GM19455 (cell line): ENCODE results near the gene NUP188.

ENCODE experiments used
- ATAC-seq: cut with Tn5 transposase; IDR thresholded peaks from one replicate; pipeline ENCODE4 v1.9.1; 2021; ENCODE audit not compliant: unreplicated experiment

Gene NUP188

DNA sequence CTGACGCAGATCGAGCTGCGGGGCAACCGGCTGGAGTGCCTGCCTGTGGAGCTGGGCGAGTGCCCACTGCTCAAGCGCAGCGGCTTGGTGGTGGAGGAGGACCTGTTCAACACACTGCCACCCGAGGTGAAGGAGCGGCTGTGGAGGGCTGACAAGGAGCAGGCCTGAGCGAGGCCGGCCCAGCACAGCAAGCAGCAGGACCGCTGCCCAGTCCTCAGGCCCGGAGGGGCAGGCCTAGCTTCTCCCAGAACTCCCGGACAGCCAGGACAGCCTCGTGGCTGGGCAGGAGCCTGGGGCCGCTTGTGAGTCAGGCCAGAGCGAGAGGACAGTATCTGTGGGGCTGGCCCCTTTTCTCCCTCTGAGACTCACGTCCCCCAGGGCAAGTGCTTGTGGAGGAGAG is 31.3 kb upstream of the NUP188 start:
- ATAC-seq, result no peak

- ATAC-seq, result no peak
These were observed 30.8 kb upstream of the NUP188 start for GRCh38 chr9:128916745-128917144.

GRCh38 chr9:128917151-128917849 is 30.2 kb upstream of the NUP188 start:
- no peak for ATAC-seq

- no peak for ATAC-seq
These were observed 28.6 kb upstream of the NUP188 start for GRCh38 chr9:128918921-128919320.

DNA sequence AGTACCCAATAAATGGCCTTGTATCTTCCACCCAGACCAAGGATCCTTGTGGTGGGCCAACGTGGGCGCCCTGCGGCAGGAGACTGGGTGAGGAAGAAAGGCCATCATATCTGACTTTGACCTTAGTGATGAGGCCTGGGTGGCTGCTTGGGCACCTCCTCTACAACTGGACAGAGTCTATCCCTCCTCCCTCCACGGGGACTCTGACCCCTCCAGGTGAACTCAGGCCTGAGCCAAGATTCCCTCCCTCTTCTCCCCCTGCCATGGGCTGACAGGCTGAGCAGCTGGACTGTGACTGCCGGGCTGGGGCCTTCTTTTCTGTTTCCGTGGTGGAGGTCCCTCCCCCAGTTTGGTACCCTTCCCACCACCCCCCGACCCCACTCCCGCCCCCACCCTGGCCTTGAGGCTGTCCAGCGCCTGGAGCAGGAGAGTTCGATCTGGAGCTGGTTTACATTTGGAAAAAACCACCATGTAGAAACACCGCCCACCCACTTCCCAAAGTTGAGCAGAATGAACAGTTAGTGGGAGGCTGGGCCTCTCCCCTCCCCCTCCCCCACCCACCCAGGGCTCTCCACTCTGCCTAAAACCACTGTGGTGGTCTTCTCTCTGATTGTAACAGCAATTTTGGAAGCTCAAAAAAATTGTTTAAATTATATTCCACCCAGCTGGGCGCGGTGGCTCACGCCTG is 28.0 kb upstream of the NUP188 start:
- no peak for ATAC-seq

DNA sequence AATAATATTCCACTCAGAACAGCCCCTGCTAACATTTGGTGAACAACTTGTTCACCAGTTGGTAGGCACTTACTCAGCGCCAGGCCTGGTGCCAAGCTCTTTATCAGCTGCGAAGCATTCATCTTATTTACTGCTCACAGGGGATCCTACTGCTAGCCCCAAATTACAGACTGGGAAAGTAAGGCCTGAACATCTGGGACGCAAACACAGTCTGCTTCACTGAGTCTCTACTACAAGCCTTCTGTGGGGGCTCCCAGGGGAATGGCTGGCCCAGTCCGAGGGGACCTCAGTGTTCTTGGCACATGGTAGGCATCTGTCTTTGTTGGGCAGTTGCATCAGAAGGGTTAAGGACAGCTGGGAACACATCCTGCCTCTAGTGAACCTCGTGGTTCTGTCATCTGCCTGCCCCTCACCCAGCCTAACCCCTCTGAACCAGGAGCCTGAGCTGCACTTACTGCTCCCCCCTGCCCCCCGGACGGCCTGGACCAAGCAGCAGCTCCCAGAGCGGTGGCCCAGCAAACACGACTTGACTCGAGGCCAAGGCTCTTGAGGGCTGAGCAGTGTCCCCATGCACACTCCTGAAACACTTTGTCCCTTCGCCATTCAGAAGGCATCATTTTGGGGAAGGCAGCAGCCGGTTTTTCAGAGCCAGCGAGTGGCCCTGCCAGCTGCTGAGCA is 27.0 kb upstream of the NUP188 start, which contains the start of gene PHYHD1:
TSS of gene PHYHD1 (plus strand) at position 602 of the 678 bp plus-strand sequence. CDS start 1,342 bp downstream, outside the sequence.
- ATAC-seq, result no peak

- no peak for ATAC-seq
These were observed 25.4 kb upstream of the NUP188 start for GRCh38 chr9:128921881-128922763.

DNA sequence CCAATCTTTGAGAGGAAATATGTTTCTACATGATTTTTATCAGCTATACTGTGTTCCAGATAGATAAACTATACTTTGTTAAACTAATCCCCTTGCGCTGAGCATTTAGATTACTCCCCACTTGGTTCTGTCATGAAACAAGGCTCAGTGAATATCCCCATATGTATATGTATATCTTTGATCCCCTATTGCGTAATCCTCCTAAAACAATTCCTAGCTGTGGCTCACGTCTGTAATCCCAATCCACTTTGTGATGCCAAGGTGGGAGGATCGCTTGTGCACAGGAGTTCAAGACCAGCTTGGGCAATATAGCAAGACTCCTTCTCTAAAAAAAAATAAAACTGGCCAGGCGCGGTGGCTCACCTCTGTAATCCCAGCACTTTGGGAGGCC is 24.0 kb upstream of the NUP188 start:
- ATAC-seq, result no peak

GRCh38 chr9:128927731-128928411 is 19.6 kb upstream of the NUP188 start:
- no peak for ATAC-seq

DNA sequence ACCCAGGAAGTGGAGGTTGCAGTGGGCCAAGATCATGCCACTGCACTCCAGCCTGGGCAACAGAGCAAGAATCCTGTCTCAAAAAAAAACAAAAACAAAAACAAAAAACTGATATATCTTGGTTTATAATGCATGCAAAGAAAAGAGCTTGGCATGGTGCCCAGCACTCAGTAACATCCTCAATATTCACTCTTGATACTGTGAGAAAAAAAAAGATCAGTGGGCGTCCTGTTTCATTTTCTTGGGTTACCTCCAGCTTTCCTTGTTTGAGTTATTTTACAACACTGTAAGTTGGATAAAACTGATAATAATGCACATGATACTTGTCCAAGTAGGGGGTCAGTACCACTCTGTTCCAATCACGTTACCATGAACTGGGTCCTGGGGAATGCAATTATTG is 18.9 kb upstream of the NUP188 start:
- ATAC-seq, result no peak

GRCh38 chr9:128929560-128929959 is 17.9 kb upstream of the NUP188 start:
- ATAC-seq, result no peak

- no peak for ATAC-seq
These were observed 13.8 kb upstream of the NUP188 start for GRCh38 chr9:128933731-128934130.

GRCh38 chr9:128936171-128936865 is 11.2 kb upstream of the NUP188 start:
- ATAC-seq, result no peak

DNA sequence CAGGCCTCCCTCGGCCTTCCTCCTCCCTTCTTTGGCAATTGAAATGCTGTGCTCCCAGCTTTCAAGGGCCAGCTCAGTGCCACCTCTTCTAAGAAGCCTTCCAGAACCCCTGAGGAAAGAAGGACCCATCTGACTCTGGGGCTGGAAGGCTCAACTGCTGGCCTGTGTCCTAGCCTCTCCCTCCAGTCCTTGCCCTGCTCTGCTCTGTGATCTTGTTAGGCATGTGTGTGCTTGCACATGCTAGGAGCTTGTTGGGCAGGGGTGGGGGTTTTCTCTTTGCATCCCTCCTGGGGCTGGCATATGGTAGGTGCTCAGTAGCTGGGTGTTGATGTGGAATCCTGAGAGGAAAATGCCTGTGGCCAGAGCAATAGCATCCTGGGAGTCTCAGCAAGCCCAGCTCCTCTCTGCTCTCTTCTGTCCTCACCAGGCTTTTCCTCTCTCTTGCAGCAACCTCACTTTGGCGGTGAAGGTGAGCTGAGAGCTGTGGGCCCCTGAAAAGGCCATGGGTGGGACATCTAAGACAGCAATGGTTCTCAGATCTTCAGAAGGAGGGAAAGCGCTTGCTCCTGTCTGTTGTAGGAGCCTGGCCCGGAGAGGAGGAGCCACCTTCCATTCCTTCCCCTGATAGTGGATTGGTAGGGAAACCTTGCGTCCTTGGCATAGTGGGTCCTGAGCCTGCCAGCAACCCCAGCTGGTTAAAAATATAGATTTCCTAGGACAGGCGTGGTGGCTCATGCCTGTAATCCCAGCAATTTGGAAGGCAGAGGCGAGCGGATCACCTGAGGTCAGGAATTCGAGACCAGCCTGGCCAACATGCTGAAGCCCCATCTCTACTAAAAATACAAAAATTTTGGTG is 10.0 kb upstream of the NUP188 start:
- ATAC-seq, result no peak

DNA sequence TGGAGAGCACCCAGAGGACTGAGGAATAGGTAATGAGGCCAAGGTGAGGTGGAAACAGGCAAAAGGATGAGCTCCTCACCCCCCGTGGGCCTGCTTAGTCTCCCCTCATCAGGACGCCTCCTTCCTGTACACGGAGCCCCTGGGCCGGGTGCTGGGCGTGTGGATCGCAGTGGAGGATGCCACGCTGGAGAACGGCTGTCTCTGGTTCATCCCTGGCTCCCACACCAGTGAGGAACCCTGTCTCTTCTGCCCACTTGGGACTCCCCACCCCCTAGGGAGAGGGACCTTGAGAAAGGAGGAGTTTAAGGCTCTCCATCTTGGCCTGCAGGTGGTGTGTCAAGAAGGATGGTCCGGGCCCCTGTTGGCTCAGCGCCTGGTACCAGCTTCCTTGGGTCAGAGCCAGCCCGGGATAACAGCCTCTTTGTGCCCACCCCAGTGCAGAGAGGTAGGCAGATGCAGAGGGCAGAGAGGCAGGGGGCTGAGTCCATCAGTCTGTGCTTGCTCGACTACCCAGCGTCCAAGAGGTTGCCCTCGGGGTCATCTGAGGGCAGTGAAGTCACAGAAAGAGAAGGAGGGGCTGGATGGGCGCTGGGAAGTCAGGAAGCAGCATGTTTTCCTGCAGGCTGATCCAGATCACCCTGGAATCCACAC is 7.1 kb upstream of the NUP188 start:
- ATAC-seq, result no peak

DNA sequence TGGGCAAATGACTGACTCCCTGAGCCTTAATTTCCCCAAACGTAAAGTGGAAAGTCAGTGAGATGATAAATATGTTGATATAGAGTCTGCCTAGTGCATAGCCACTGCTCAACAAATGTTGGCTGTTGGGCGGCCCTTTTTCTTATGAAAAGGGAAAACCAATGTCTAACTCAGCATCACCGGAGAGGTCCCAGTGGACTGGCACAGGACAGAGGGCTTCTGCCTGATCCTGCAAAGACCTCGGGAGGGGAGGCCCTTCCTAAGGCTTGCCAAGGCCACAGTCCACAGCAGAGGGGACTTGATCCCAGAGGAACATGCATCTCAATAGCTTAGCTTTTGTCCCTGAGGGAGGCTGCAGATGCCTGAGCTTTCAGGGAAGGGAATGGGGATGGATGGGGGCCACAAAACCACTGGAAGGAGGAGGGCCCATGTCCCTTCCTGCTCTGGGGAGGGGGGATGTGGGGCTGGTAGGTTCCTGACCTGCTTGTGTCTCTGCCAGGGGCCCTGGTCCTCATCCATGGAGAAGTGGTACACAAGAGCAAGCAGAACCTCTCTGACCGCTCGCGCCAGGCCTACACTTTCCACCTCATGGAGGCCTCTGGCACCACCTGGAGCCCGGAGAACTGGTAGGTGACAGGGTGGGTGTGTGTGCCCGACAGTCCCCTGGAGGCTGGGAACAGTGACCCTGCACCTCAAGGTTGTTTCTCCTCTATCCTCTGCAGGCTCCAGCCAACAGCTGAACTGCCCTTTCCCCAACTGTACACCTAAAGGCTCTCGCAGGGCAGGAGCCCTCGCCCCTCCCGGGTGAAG is 6.3 kb upstream of the NUP188 start:
- ATAC-seq, result no peak

- ATAC-seq, result no peak
These were observed 3.5 kb upstream of the NUP188 start for GRCh38 chr9:128943832-128944620.
